HCT116 (cell line): ENCODE measurements around the gene NTSR2. TPM values are rescaled to one million over a fixed set of nuclear protein-coding genes. Genes with fewer than 3 reads are reported as not detected.

Experiments
- ATAC-seq: fragments of 200-7000 bp; cut with Tn5 transposase; 2 replicates; pipeline ENCODE4 v1.9.1; 2020; ENCODE audit warnings: mild to moderate bottlenecking, moderate library complexity
- BruUV-seq: library from RNA; stranded (reverse); fragments of 400-500 nt; replicated peaks from 2 replicates; lab custom pipeline; 2021; lab: Mats Ljungman, UMichigan
- CTCF ChIA-PET: fragments of 300-600 bp; sonication (Branson Sonifier 250); formaldehyde crosslinking; loops from one replicate; lab custom pipeline; 2021; ENCODE audit warnings: antibody characterized with exemption; lab: Charles Lee
- POLR2A ChIA-PET: fragments of 300-600, 350-600 bp; sonication (Branson Sonifier 250); formaldehyde crosslinking; loops from one replicate; lab custom pipeline; 2021; ENCODE audit warnings: antibody characterized with exemption; lab: Charles Lee
- RAD21 ChIA-PET, 2 experiments: fragments of 300-600 bp; sonication (Branson Sonifier 250); formaldehyde crosslinking; loops; one replicate each; lab custom pipeline; 2023; ENCODE audit warnings: low total read pairs in 2 of 2; ENCODE audit not compliant: uncharacterized antibody in 2 of 2, unreplicated experiment in 2 of 2, low non-redundant PET in 1 of 2; lab: Charles Lee
- DNase-seq: peaks from one replicate; pipeline ENCODE4 v3.0.0-alpha.2; 2010; ENCODE audit warnings: low read depth, low spot score
- H2AFZ ChIP-seq: fragments of 200-600 bp; shearing (Covaris generic), sonication (generic); 2 replicates; pipeline ENCODE4 v1.6.1; 2017; ENCODE audit warnings: low read depth, mixed run types, mixed read lengths, antibody characterized with exemption, low read length; ENCODE audit not compliant: poor library complexity, severe bottlenecking
- H3K27ac ChIP-seq: 2 replicates; pipeline ENCODE4 v1.5.1; 2012; ENCODE audit warnings: low read depth, low read length
- H3K27me3 ChIP-seq: fragments of 200-600 bp; sonication (generic); 2 replicates; pipeline ENCODE4 v1.6.1; 2016; ENCODE audit warnings: mixed run types, low read length, mixed read lengths; ENCODE audit not compliant: insufficient read depth
- H3K36me3 ChIP-seq, 2 experiments: fragments of 200-500 bp in 1 of 2; fragments of 200-600 bp in 1 of 2; sonication (Bioruptor generic) in 1 of 2; sonication (generic) in 1 of 2; 2 replicates each; pipeline versions ENCODE4 v1.5.1 to v1.6.1; 2014 to 2016; ENCODE audit warnings: low read length in 2 of 2, inconsistent platforms in 1 of 2, mixed read lengths in 1 of 2, mixed run types in 1 of 2; ENCODE audit not compliant: insufficient read depth in 2 of 2, control insufficient read depth in 1 of 2
- H3K4me1 ChIP-seq, 2 experiments: fragments of 200-600 bp in 1 of 2; sonication (generic) in 1 of 2; 2 replicates each; pipeline versions ENCODE4 v1.5.1 to v1.6.1; 2012 to 2017; ENCODE audit warnings: low read length in 2 of 2, inconsistent platforms in 1 of 2, mild to moderate bottlenecking in 1 of 2, mixed read lengths in 1 of 2, mixed run types in 1 of 2, moderate library complexity in 1 of 2; ENCODE audit not compliant: insufficient read depth in 2 of 2, control insufficient read depth in 1 of 2
- H3K4me2 ChIP-seq: fragments of 200-600 bp; sonication (generic); 2 replicates; pipeline ENCODE4 v1.6.1; 2017; ENCODE audit warnings: mixed run types, low read length, mixed read lengths
- H3K4me3 ChIP-seq, 2 experiments: fragments of 200-600 bp in 1 of 2; sonication (generic) in 1 of 2; replicated peaks in 1 of 2; 2 replicates each; pipeline ENCODE4 v1.5.1; 2011 to 2016; ENCODE audit warnings: low read length in 2 of 2, control low read depth in 1 of 2, low read depth in 1 of 2, mild to moderate bottlenecking in 1 of 2, mixed read lengths in 1 of 2, mixed run types in 1 of 2
- H3K79me2 ChIP-seq: fragments of 200-600 bp; sonication (generic); 2 replicates; pipeline ENCODE4 v1.6.1; 2017; ENCODE audit warnings: mild to moderate bottlenecking, mixed run types, low read length, moderate library complexity, mixed read lengths; ENCODE audit not compliant: insufficient read depth
- H3K9ac ChIP-seq: fragments of 200-600 bp; sonication (generic); 2 replicates; pipeline ENCODE4 v1.6.1; 2016; ENCODE audit warnings: low read length, mixed read lengths
- H3K9me2 ChIP-seq: fragments of 200-600 bp; sonication (generic), shearing (Covaris generic); 2 replicates; pipeline ENCODE4 v1.6.1; 2017; ENCODE audit warnings: mixed run types, mild to moderate bottlenecking, moderate library complexity; ENCODE audit not compliant: insufficient read depth
- H3K9me3 ChIP-seq, 2 experiments: fragments of 200-500 bp in 1 of 2; fragments of 200-600 bp in 1 of 2; sonication (Bioruptor generic) in 1 of 2; sonication (generic) in 1 of 2; 2 replicates each; pipeline ENCODE4 v1.6.1; 2014 to 2017; ENCODE audit warnings: low read length in 2 of 2, mixed read lengths in 2 of 2, inconsistent platforms in 1 of 2, low read depth in 1 of 2, mild to moderate bottlenecking in 1 of 2, mixed run types in 1 of 2, moderate library complexity in 1 of 2; ENCODE audit not compliant: control insufficient read depth in 1 of 2, insufficient read depth in 1 of 2
- H4K20me1 ChIP-seq: fragments of 200-600 bp; sonication (generic), shearing (Covaris generic); 2 replicates; pipeline ENCODE4 v1.6.1; 2017; ENCODE audit warnings: mixed run types, mild to moderate bottlenecking, moderate library complexity; ENCODE audit not compliant: insufficient read depth
- ATF3 ChIP-seq: IDR thresholded peaks from 2 replicates; pipeline ENCODE4 v1.6.1; 2012
- CBX3 ChIP-seq: IDR thresholded peaks from 2 replicates; pipeline ENCODE4 v1.6.1; 2012; ENCODE audit warnings: low read depth
- CEBPB ChIP-seq: IDR thresholded peaks from 2 replicates; pipeline ENCODE4 v1.6.1; 2012; ENCODE audit warnings: low read depth
- CTCF ChIP-seq, 3 experiments: fragments of 200-600 bp in 1 of 3; sonication (generic) in 1 of 3; IDR thresholded peaks in 2 of 3; conservative IDR thresholded peaks in 1 of 3; 2 replicates each; pipeline ENCODE4 v1.5.1; 2012 to 2017; ENCODE audit warnings: low read depth in 2 of 3, low read length in 2 of 3, antibody characterized with exemption in 1 of 3, borderline replicate concordance in 1 of 3, control low read depth in 1 of 3, mild to moderate bottlenecking in 1 of 3, mixed read lengths in 1 of 3, mixed run types in 1 of 3, moderate library complexity in 1 of 3; ENCODE audit not compliant: insufficient read depth in 1 of 3
- EGR1 ChIP-seq: IDR thresholded peaks from 2 replicates; pipeline ENCODE4 v1.6.1; 2012; ENCODE audit warnings: low read depth
- ELF1 ChIP-seq: IDR thresholded peaks from 2 replicates; pipeline ENCODE4 v1.6.1; 2012; ENCODE audit warnings: low read depth, borderline replicate concordance
- EZH2 ChIP-seq: fragments of 200-600 bp; sonication (generic); IDR thresholded peaks from 2 replicates; pipeline ENCODE4 v1.6.1; 2017; ENCODE audit warnings: antibody characterized with exemption, mixed run types
- EZH2phosphoT487 ChIP-seq: fragments of 200-600 bp; IDR thresholded peaks from 2 replicates; pipeline ENCODE4 v1.6.1; 2018; ENCODE audit warnings: antibody characterized with exemption, borderline replicate concordance
- POLR2AphosphoS5 ChIP-seq: IDR thresholded peaks from 2 replicates; pipeline ENCODE4 v1.6.1; 2011; ENCODE audit warnings: mild to moderate bottlenecking, low read depth, low read length, moderate library complexity
- RAD21 ChIP-seq: IDR thresholded peaks from 2 replicates; pipeline ENCODE4 v1.6.1; 2012; ENCODE audit warnings: low read depth, mild to moderate bottlenecking
- REST ChIP-seq: IDR thresholded peaks from 2 replicates; pipeline ENCODE4 v1.6.1; 2012; ENCODE audit warnings: low read depth
- SIN3A ChIP-seq: IDR thresholded peaks from 2 replicates; pipeline ENCODE4 v1.6.1; 2012; ENCODE audit warnings: low read depth
- SP1 ChIP-seq: IDR thresholded peaks from 2 replicates; pipeline ENCODE4 v1.6.1; 2012; ENCODE audit warnings: low read depth
- SRF ChIP-seq: IDR thresholded peaks from 2 replicates; pipeline ENCODE4 v1.6.1; 2012; ENCODE audit warnings: low read depth
- TCF7L2 ChIP-seq: IDR thresholded peaks from 2 replicates; pipeline ENCODE4 v1.7.0; 2011; ENCODE audit warnings: borderline replicate concordance, inconsistent platforms; ENCODE audit not compliant: insufficient read depth, insufficient read length; ENCODE audit errors: extremely low read depth
- YY1 ChIP-seq: IDR thresholded peaks from 2 replicates; pipeline ENCODE4 v1.6.1; 2011; ENCODE audit warnings: low read length, low read depth, moderate library complexity, mild to moderate bottlenecking; ENCODE audit not compliant: insufficient replicate concordance; ENCODE audit errors: extremely low read depth
- ZNF274 ChIP-seq: fragments of 200-500 bp; sonication (Bioruptor generic); IDR thresholded peaks from 2 replicates; pipeline ENCODE4 v1.6.1; 2014; ENCODE audit warnings: mild to moderate bottlenecking, low read depth, low read length, inconsistent platforms
- intact Hi-C: fragments of 100-400 bp; cut with micrococcal nuclease; formaldehyde crosslinking; loops from 2 replicates; pipeline ENCODE4 v1.10.0; 2022
- total RNA-seq: library from RNA; stranded (reverse); gene quantifications from one replicate; pipeline ENCODE4 v1.2.1, GENCODE V29; 2021; ENCODE audit not compliant: unreplicated experiment

Gene NTSR2
- total RNA-seq, 1 experiment from 2014 or later = not detected

- H3K27me3 ChIP-seq = no peaks in the 10 kb centered on the region
- no peaks in the 10 kb centered on the region for H3K79me2 ChIP-seq
- H3K4me3 ChIP-seq = no peak overlapping the region
- H3K9me3 ChIP-seq = no peaks in the 10 kb centered on the region
- no peaks in the 10 kb centered on the region; a peak in 1 of 4 replicates for H3K4me1 ChIP-seq
- H2AFZ ChIP-seq = no peak overlapping the region
- ATAC-seq (no peak), DNase-seq (no peak)
- H3K4me2 ChIP-seq = no peak overlapping the region
- no peak overlapping the region for H3K9ac ChIP-seq
- RAD21 ChIA-PET = no interaction called here
- H3K9me2 ChIP-seq = no peaks in the 10 kb centered on the region
- BruUV-seq = no TSS peak
- CTCF ChIA-PET = interaction anchor here (1.9 kb wide), 1 partner anchor 56 kb away, joined by 4 read pairs; no protein-coding TSS in a partner anchor
- TF ChIP-seq ATF3 (no peak), ELF1 (no peak), POLR2AphosphoS5 (no peak), CEBPB (no peak), SRF (no peak), TCF7L2 (no peak), RAD21 (no peak), ZNF274 (no peak), SP1 (no peak), SIN3A (no peak), EGR1 (no peak), EZH2phosphoT487 (no peak), REST (no peak), CBX3 (no peak), CTCF (IDR thresholded peaks at IDR 0.05 in 2 of 3, conservative IDR thresholded peaks at IDR 0.05 in 1 of 3; ENCODE audit: borderline replicate concordance in 1 of 3, insufficient read depth in 1 of 3, low read depth in 2 of 3, low read length in 2 of 3) (no peak), YY1 (no peak), EZH2 (no peak)
- TF ChIP-seq, all 23 proteins: peak for 0
- intact Hi-C loops = no loop called here
- POLR2A ChIA-PET = no interaction called here
- no peaks in the 10 kb centered on the region for H4K20me1 ChIP-seq
- H3K36me3 ChIP-seq = no peaks in the 10 kb centered on the region
- H3K27ac ChIP-seq = no peak overlapping the region
Observed at GRCh38 chr2:11631462-11631861, 38.5 kb downstream of the NTSR2 start.
